HG03354 (cell line): ENCODE data around the gene BCLAF1.

ENCODE experiments used
- ATAC-seq: cut with Tn5 transposase; IDR thresholded peaks from one replicate; pipeline ENCODE4 v1.9.1; 2021; ENCODE audit warnings: mild to moderate bottlenecking; ENCODE audit not compliant: unreplicated experiment, poor library complexity, severe bottlenecking

The BCLAF1 gene

DNA sequence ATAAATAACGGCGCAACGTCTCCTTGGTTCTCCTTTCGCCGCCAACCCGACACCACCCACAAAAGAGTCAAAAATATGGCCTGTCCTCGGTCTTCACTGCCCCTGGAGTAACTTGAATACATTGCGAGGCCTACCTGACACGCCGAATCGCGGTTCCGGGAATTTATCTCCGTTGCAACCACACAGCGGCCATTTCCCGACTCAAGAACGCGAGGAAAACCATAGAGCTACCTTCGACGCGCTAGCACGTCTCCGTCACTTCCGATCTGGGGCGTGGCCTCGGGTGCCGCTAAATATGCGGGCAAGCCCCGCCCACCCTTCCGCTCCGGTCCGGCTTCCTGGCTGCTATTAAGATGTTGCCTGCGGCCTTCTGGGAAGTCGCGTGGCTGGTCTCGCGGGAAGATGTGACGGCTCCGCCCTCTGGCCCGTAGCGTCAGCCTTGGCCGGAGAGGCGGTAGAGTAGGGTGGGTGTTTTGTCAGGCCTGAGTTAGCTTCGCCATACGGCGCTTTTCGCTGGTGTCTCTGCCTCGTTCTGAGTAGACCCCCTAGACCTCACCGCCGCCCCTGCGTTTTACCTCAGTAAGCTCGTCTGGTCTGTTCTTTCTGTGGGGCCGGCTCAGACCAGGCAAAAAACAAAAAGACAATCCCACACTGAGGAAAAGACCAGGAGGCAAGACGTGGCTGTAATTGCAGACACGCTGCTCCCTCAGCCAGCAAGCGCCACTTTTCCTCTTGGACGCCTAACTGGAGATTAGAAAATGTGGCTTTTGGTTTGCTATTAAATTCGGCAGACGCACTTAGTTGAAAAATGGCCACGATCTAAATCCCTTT is at the start of gene BCLAF1:
Gene BCLAF1 (minus strand): TSS at position 268 of the 831 bp plus-strand sequence. CDS start 9,980 bp downstream, outside the sequence.
- peak; percentile 88 for ATAC-seq

DNA sequence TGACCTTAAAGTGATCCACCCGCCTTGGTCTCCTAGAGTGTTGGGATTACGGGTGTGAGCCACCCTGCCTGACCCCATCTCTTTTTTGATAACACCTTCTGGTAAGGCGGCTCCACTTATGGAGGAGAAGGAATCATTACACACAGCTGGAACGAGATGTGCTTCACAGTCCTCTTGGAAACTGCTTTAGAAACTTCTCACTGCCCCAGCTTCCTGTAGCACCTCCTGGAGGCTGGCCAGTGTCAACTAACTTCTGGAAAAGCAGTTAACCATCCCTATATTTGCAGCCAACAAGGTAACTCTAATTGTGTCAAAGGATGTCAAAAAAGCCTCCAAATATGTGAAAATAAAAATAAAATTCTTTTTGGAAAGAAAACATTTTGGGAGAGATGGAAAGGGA is 48.8 kb upstream of the BCLAF1 start:
- ATAC-seq: no peak

DNA sequence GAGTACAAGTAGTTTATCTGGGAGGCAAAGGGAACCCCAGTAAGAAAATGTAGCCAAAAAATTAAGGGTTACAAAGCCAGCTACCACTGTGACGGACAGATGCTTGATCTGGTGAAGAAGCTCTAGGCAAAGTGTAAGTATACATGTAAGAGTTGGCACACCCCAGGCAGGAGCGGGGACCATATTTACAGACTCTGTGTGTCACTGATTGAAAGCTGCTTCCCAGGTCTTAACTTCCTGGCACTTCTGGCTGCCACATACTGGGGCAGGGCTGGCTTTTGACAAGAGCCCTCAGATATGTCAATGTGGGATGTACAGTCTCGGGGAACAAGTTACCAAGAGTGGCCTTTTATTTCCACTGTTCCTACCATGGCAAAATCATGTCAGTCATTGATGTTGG is 48.0 kb upstream of the BCLAF1 start:
- ATAC-seq: no peak

- ATAC-seq: no peak
Observed at GRCh38 chr6:136337121-136337520, 47.5 kb upstream of the BCLAF1 start.

DNA sequence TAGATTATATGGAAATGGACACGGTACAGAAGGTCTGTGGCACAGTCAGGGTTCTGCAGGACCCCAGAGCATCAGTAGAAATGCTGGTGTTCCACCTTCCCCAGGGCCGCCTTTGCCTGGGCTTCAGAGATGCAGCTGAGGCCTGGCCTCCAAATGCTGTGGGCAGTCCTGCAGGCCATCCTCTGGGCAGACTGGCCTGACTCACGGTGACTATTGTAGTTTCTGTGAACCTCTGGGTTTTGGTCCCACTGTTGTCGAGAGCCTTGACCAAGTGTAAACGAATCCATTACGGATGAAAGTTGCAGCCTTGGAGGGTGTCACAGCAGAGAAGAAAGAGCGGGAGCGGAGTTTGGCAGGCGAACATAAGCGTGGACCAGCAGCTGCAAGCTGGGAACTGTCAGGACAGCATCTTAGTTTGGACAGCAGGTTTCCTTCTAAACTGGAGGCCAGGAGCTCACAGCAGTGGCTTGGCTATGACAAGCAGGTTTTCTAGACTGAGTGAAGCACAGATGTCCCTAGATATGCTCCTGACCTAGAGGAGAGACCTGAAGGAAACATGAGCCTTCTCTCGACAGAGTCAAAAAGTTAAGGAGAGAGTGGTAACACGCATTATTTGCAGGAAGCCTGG is 46.2 kb upstream of the BCLAF1 start:
- no peak for ATAC-seq

- no peak for ATAC-seq
Observed at GRCh38 chr6:136334853-136335252, 45.2 kb upstream of the BCLAF1 start.

- ATAC-seq: no peak
Observed at GRCh38 chr6:136334465-136334846, 44.8 kb upstream of the BCLAF1 start.

DNA sequence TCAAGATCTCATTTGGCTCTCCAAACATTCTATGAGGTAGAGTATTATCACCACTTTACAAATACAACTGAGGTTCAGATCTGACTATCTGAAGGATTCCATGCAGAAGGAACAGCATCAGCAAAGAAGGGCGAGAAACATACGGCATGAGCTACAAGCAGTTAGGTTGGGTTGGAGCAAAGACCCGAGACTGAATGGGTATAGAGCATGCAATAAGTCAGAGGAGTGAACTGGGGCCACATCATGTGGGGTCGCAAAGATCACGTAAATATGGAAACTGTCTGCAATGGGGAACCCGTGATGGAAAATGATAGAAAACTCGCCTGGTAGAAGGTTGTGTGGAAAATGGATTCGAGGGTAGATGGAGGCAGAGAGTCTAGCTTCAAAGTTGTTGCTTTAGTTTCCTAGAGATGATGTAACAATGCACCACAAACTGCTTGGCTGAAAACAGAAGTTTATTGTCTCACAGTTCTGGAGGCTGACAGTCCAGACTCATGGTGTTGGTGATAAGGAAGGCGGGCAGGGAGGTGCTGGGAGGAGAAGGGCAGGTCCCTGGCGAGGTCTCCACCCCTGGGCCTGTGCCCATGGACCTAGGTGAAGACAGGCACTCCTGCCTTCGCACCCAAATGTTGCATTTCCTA is 44.3 kb upstream of the BCLAF1 start:
- ATAC-seq: no peak

DNA sequence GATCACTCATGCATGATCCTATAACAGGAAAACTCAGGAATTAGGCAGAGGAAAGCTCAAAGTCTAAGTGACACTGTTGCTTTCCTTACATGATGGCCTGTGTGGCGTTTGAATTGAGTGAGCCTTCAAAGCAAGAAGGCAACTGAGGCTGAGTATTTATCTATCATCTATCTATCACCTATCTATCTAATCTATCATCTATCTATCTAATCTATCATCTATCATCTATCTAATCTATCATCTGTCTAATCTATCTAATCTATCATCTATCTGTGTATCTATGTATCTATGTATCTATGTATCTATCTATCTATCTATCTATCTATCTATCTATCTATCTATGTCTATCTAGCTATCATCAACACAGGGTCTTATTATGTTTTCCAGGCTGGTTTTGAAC is 41.8 kb upstream of the BCLAF1 start:
- ATAC-seq: no peak

GRCh38 chr6:136330634-136331033 is 41.0 kb upstream of the BCLAF1 start:
- no peak for ATAC-seq

DNA sequence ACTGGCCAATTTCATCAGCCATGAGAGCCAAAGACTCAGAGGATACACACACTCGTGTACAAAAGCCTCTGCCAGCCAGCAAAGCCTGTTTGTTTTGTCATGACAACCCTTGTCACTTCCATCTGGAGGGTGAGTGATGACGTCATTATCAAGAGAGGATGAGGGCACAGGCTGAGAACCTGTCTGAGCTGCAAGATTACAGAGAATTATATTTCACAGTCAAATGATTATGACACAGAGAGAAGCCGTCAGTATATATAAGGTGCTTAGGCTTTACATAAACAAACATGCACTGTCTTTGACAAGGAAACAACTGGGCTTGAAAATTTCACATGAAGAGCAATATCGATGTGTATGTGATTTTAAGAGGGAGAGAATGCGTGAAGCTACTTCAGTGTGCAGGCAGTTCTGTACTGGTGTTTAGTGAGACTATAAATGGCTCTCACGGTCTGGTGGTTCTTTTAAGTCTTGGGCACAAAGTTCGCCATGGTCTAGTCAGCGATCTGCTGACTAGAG is 36.5 kb upstream of the BCLAF1 start:
- no peak for ATAC-seq

DNA sequence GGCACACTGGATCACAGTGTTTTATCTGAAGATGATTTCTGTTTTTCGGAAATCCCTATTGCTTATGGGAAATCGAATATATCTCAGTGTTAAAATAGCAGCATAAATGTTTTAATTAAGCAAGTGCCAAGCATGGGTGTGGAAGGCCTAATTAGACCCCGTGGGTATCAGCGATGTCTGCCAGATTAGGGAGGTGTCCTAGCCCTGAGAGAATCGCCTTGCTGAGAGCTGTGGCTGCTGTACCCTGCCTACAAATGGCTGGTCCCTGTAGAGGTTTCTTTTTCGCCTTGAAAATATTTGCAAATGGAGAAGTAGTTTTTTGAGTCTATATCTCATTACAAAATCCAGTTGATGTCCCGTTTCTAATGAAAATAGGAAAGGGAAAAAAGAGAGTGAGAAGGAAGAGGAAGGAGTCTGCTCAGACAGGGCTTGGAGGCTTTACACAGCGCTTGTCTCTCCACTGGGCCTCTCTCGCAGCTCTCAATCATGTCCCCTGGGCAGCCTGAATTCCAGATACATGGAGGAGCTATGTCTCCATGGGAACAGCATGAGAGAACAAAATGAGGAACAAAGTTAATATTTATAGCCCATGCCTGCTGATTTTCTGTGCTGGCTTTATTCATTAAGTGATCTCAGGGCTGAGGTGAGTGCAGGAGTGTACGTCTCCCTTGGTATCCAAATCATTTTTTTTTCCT is 35.2 kb upstream of the BCLAF1 start:
- ATAC-seq: no peak

- ATAC-seq: no peak
Observed at GRCh38 chr6:136323431-136324112, 33.9 kb upstream of the BCLAF1 start.

GRCh38 chr6:136319732-136320131 is 30.1 kb upstream of the BCLAF1 start:
- ATAC-seq: no peak

DNA sequence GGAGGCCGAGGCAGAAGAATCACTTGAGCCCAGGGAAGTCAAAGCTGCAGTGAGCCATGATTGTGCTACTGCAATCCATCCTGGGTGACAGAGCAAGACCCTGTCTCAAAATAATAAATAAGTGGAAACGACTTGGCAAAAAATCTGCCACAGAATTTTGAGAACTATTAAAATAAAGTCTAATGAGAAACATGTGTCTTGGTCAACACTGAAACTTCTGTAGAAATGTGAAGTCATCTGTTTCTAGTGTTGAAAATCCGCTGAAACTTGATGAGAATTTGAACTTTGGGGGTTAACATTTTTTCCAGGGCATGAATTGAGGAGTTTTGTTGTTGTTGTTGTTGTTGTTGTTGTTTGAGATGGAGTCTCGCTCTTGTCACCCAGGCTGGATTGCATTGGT is 29.0 kb upstream of the BCLAF1 start:
- no peak for ATAC-seq

DNA sequence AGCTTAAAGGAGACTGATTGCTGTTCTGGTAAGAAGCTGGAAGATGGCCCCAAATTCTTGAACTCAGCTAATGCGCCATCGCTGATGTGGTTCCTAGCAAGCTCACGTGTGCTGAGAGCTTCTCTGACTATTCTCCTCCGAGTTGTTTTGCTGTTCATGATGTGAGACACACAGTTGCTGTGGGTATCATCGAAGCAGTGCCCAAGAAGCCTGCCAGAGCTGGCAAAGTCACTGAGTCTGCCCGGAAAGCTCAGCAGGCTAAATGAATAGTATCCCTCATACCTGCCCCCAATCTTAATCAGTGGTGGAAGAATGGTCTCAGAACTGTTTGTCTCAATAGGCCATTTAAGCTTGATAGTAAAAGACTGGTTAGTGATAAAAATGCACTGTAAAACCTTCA is 28.3 kb upstream of the BCLAF1 start:
- ATAC-seq: no peak

DNA sequence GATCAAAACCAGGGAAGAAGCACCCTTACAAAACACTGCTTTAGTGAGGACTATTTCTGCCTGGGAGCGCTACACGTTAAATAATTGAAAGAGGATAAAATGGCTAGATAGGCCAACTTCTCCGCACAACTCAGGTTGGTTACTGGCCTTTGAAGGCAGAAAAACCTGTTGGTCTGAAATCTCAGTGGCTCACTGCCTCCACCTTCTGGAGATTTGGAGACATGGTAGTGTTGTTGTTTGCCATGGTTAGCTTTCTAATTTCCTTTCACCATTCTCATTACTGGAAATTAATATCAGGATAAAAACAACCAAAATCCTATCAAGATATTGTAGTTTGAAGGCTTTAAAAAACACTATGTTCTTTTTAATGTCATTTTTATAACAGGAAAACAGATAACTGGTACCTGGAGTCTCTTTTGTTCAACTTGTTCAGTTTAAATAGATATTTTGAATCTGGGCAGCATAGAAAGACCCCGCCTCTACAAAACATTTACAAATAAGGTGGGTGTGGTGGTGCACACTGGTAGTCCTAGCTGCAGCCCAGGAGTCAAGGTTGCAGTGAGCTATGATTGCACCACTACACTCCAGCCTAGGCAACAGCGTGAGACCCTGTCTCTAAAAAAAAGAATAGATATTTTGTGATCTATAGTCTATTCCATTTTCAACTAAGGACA is 27.5 kb upstream of the BCLAF1 start:
- no peak for ATAC-seq

GRCh38 chr6:136315594-136315993 is 25.9 kb upstream of the BCLAF1 start:
- ATAC-seq: no peak

- no peak for ATAC-seq
Observed at GRCh38 chr6:136312975-136313374, 23.3 kb upstream of the BCLAF1 start.
